ENCODE results near the gene DAND5. TPM values are rescaled to one million over a fixed set of nuclear protein-coding genes. Genes with fewer than 3 reads are reported as not detected.
"Not testable (repeated sequence)": the region's sequence is repeated elsewhere in the genome, so short reads cannot be mapped to it uniquely, and the experiment has no call there.

The DAND5 gene
- polyA plus RNA-seq, 1 of the 3 experiments (the other 2 are of a cell fraction) = 1.0 TPM

DNA sequence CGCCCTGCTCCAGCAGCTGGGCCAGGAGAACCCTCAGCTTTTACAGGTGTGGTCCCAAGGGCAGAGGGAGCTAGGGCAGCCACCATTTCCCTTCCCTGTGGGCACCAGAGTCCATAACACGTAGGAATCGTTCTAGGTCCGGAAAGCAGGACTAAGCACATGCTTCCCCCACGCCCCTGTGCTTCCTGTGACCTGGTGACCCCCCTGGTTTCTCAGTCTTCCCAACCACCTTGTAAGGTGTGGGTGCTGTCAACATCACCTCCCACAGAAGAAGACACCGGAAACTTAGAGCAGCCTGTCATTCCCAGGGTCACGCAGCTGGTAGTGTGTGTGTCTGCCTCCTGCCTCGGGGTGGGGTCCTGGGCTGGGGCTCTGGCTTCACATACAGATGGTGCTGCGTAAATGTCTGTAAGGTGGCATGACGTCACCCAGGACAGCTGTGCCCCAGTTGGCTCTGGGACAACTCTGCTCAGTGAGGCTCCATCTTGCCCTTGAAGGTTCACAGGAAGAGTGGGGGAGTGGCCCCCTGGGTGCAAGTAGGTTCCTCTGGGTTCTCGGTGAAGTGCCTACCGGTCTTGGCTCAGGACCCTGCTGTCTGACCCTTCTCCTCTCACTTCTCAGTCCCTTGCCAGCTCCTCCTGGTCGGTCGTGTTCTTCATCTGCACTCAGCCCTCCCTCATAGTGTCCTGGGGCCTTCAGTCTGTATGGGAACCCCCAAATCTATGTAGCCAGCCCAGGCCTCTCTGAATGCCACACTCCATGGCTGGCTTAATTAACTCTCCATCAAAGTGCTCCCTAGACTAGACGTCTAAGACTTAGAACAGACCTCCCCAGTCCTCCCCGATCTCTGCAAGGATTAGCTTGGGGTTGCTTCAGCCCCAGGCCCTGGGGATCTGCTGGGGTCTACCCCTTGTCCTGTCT, 19.8 kb upstream of the DAND5 start:
- Histone ChIP-seq H4K20me1 (ENCODE audit: insufficient read depth) (peaks cover 8% of the 10 kb centered on the region), H3K27ac (ENCODE audit: low read depth in 2 of 2, low read length in 1 of 2) (peak overlapping the region in 1 of 2 experiments; percentile 97; a peak in 2 of 4 replicates), H2AFZ (ENCODE audit: low read depth) (no peak overlapping the region), H3K4me3 (ENCODE audit: low read depth in 2 of 2, low read length in 1 of 2) (no peak overlapping the region), H3K79me2 (ENCODE audit: insufficient read depth) (peaks cover 58% of the 10 kb centered on the region), H3K9me2 (no peaks in the 10 kb centered on the region), H3K4me2 (no peak overlapping the region), H3K36me3 (replicated peaks in 1 of 2; ENCODE audit: control insufficient read depth in 1 of 2, insufficient read depth in 2 of 2, low read length in 1 of 2) (peaks cover 32 to 44% of the 10 kb centered on the region in 2 experiments), H3F3A (replicated peaks; ENCODE audit: insufficient read depth) (peaks cover 57% of the 10 kb centered on the region), H3K9ac (no peak overlapping the region), H3K9me3 (no peaks in the 10 kb centered on the region), H3K4me1 (ENCODE audit: control insufficient read depth in 1 of 2, insufficient read depth in 2 of 2, low read depth in 1 of 2, low read length in 1 of 2) (peaks cover 27 to 40% of the 10 kb centered on the region in 2 experiments), H3K27me3 (ENCODE audit: insufficient read depth) (no peaks in the 10 kb centered on the region)
- CTCF ChIA-PET = interaction anchor here (0.7 to 2.2 kb wide), 5 partner anchors 11 to 144 kb away, joined by 3 to 9 read pairs (median 4); no protein-coding TSS in a partner anchor
- TF ChIP-seq, protein P1, sequence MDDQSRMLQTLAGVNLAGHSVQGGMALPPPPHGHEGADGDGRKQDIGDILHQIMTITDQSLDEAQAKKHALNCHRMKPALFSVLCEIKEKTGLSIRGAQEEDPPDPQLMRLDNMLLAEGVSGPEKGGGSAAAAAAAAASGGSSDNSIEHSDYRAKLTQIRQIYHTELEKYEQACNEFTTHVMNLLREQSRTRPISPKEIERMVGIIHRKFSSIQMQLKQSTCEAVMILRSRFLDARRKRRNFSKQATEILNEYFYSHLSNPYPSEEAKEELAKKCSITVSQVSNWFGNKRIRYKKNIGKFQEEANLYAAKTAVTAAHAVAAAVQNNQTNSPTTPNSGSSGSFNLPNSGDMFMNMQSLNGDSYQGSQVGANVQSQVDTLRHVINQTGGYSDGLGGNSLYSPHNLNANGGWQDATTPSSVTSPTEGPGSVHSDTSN (IDR thresholded peaks at IDR 0.05) = no peak
- TF ChIP-seq SMC3 (IDR thresholded peaks at IDR 0.05; ENCODE audit: low read depth, low read length) = no peak
- TF ChIP-seq, protein P2, sequence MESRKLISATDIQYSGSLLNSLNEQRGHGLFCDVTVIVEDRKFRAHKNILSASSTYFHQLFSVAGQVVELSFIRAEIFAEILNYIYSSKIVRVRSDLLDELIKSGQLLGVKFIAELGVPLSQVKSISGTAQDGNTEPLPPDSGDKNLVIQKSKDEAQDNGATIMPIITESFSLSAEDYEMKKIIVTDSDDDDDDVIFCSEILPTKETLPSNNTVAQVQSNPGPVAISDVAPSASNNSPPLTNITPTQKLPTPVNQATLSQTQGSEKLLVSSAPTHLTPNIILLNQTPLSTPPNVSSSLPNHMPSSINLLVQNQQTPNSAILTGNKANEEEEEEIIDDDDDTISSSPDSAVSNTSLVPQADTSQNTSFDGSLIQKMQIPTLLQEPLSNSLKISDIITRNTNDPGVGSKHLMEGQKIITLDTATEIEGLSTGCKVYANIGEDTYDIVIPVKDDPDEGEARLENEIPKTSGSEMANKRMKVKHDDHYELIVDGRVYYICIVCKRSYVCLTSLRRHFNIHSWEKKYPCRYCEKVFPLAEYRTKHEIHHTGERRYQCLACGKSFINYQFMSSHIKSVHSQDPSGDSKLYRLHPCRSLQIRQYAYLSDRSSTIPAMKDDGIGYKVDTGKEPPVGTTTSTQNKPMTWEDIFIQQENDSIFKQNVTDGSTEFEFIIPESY (IDR thresholded peaks at IDR 0.05; ENCODE audit: borderline replicate concordance, low read depth) = no peak
- no peak for TF ChIP-seq TAF1 (IDR thresholded peaks at IDR 0.05; ENCODE audit: borderline replicate concordance, low read depth, low read length)
- TF ChIP-seq SIN3A (IDR thresholded peaks at IDR 0.05; ENCODE audit: borderline replicate concordance, low read depth, low read length) = no peak
- TF ChIP-seq MEF2A (IDR thresholded peaks at IDR 0.05; ENCODE audit: borderline replicate concordance, low read depth) = no peak
- no peak for TF ChIP-seq TEAD4 (IDR thresholded peaks at IDR 0.05; ENCODE audit: borderline replicate concordance, insufficient read depth)
- TF ChIP-seq EP300 (IDR thresholded peaks at IDR 0.05; ENCODE audit: borderline replicate concordance in 1 of 2, low read depth in 1 of 2, low read length in 1 of 2) = no peak
- TF ChIP-seq, protein P3, sequence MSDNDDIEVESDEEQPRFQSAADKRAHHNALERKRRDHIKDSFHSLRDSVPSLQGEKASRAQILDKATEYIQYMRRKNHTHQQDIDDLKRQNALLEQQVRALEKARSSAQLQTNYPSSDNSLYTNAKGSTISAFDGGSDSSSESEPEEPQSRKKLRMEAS (IDR thresholded peaks at IDR 0.05; ENCODE audit: low read depth) = no peak
- no peak for TF ChIP-seq GATA2 (CRISPR knock-in tag; IDR thresholded peaks at IDR 0.05)
- no peak for TF ChIP-seq NFIC (IDR thresholded peaks at IDR 0.05; ENCODE audit: borderline replicate concordance)
- no peak for TF ChIP-seq RCOR1 (IDR thresholded peaks at IDR 0.05; ENCODE audit: low read length)
- TF ChIP-seq, protein P4, sequence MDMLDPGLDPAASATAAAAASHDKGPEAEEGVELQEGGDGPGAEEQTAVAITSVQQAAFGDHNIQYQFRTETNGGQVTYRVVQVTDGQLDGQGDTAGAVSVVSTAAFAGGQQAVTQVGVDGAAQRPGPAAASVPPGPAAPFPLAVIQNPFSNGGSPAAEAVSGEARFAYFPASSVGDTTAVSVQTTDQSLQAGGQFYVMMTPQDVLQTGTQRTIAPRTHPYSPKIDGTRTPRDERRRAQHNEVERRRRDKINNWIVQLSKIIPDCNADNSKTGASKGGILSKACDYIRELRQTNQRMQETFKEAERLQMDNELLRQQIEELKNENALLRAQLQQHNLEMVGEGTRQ (IDR thresholded peaks at IDR 0.05; ENCODE audit: borderline replicate concordance, low read depth, low read length) = no peak
- no peak for TF ChIP-seq MXI1 (IDR thresholded peaks at IDR 0.05; ENCODE audit: low read depth, low read length)
- no peak for TF ChIP-seq EZH2phosphoT487 (IDR thresholded peaks at IDR 0.05; ENCODE audit: borderline replicate concordance, low read depth)
- no peak for TF ChIP-seq NRF1 (IDR thresholded peaks at IDR 0.05; ENCODE audit: low read depth, low read length)
- no peak for TF ChIP-seq TCF12 (IDR thresholded peaks at IDR 0.05)
- WGBS (ENCODE audit: low lambda C conversion rate) = 93% methylated on average over 14 of the region's 16 CpGs
- POLR2A ChIA-PET = no interaction called here
- no peak for DNase-seq

DNA sequence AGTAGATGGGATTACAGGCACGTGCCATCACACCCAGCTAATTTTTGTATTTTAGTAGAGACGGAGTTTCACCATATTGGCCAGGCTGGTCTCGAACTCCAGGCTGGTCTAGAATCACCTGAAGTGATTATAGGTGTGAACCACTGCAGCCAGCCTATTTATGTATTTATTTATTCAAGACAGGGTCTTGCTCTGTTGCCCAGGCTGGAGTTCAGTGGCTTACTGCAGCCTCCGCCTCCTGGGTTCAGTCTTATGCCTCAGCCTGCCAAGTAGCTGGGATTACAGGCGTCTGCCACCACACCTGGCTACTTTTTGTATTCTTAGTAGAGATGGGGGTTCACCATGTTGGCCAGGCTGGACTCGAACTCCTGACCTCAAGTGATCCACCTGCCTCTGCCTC, 17.3 kb upstream of the DAND5 start:
- peaks cover 71% of the 10 kb centered on the region for H3K79me2 ChIP-seq (ENCODE audit: insufficient read depth)
- peaks cover 32 to 46% of the 10 kb centered on the region in 2 experiments for H3K4me1 ChIP-seq (ENCODE audit: control insufficient read depth in 1 of 2, insufficient read depth in 2 of 2, low read depth in 1 of 2, low read length in 1 of 2)
- H3K27me3 ChIP-seq (ENCODE audit: insufficient read depth); DNase-seq; H2AFZ ChIP-seq (ENCODE audit: low read depth); H3K9me2 ChIP-seq; H3K9me3 ChIP-seq; H3K4me3 ChIP-seq (ENCODE audit: low read depth in 2 of 2, low read length in 1 of 2); H4K20me1 ChIP-seq (ENCODE audit: insufficient read depth): not testable (repeated sequence)
- 94% methylated on average over 6 of the region's 6 CpGs for WGBS (ENCODE audit: low lambda C conversion rate)
- POLR2A ChIA-PET = interaction anchor here (0.7 kb wide), 2 partner anchors 13 to 19 kb away, joined by 3 read pairs; no protein-coding TSS in a partner anchor
- H3K36me3 ChIP-seq (replicated peaks in 1 of 2; ENCODE audit: control insufficient read depth in 1 of 2, insufficient read depth in 2 of 2, low read length in 1 of 2) = peaks cover 27 to 45% of the 10 kb centered on the region in 2 experiments
- peak overlapping the region; percentile 63 for H3K9ac ChIP-seq
- CTCF ChIA-PET = interaction anchor here (0.7 to 5.6 kb wide), 4 partner anchors 12 to 26 kb away, joined by 3 to 55 read pairs (median 8); no protein-coding TSS in a partner anchor
- H3K4me2 ChIP-seq = peak overlapping the region; percentile 41
- H3K27ac ChIP-seq (ENCODE audit: low read depth in 2 of 2, low read length in 1 of 2) = peak overlapping the region; percentile 93 to 97
- H3F3A ChIP-seq (replicated peaks; ENCODE audit: insufficient read depth) = peaks cover 69% of the 10 kb centered on the region

All from SK-N-SH (cell line).